HG03196 (cell line): ENCODE data around the gene MYO1H.

ENCODE experiments used
- ATAC-seq: cut with Tn5 transposase; IDR thresholded peaks from one replicate; pipeline ENCODE4 v1.9.1; 2021; ENCODE audit not compliant: unreplicated experiment

MYO1H gene

GRCh38 chr12:109336593-109336992, 11.1 kb upstream of the MYO1H start:
- no peak for ATAC-seq

GRCh38 chr12:109343677-109344076, 4.0 kb upstream of the MYO1H start:
- no peak for ATAC-seq

GRCh38 chr12:109345428-109345827, 2.3 kb upstream of the MYO1H start:
- ATAC-seq: no peak

GRCh38 chr12:109346920-109347319, 780 bp upstream of the MYO1H start:
- no peak for ATAC-seq

GRCh38 chr12:109352184-109352583, 4.5 kb downstream of the MYO1H start:
- no peak for ATAC-seq

- no peak for ATAC-seq
Measured at GRCh38 chr12:109356577-109356976, 8.9 kb downstream of the MYO1H start.

GRCh38 chr12:109357032-109357431, 9.3 kb downstream of the MYO1H start:
- no peak for ATAC-seq

GRCh38 chr12:109358154-109358869, 10.6 kb downstream of the MYO1H start:
- ATAC-seq: peak; percentile 79

- no peak for ATAC-seq
Measured at GRCh38 chr12:109359131-109359690, 11.5 kb downstream of the MYO1H start.

GRCh38 chr12:109369831-109370230, 22.1 kb downstream of the MYO1H start:
- no peak for ATAC-seq

GRCh38 chr12:109377139-109377685, 29.5 kb downstream of the MYO1H start:
- no peak for ATAC-seq

- ATAC-seq: no peak
Measured at GRCh38 chr12:109378569-109378968, 30.9 kb downstream of the MYO1H start.

- ATAC-seq: no peak
Measured at GRCh38 chr12:109382031-109382430, 34.3 kb downstream of the MYO1H start.

- ATAC-seq: no peak
Measured at GRCh38 chr12:109383240-109383639, 35.5 kb downstream of the MYO1H start.

GRCh38 chr12:109385339-109386058, 37.8 kb downstream of the MYO1H start:
- no peak for ATAC-seq

GRCh38 chr12:109386059-109386433, 38.3 kb downstream of the MYO1H start:
- no peak for ATAC-seq

- no peak for ATAC-seq
Measured at GRCh38 chr12:109387425-109388166, 39.9 kb downstream of the MYO1H start.

GRCh38 chr12:109388167-109388563, 40.5 kb downstream of the MYO1H start:
- ATAC-seq: no peak

- ATAC-seq: no peak
Measured at GRCh38 chr12:109389146-109389545, 41.4 kb downstream of the MYO1H start.

GRCh38 chr12:109393437-109394345, 46.0 kb downstream of the MYO1H start:
- no peak for ATAC-seq
